Amygdala (tissue), 56 donors: ENCODE results near the gene DAPL1.
"Not testable (repeated sequence)": the region's sequence is repeated elsewhere in the genome, so short reads cannot be mapped to it uniquely, and the experiment has no call there.

ENCODE experiments used
- DNase-seq, 56 donors: peaks; one replicate each; lab custom pipeline; 2025; lab: John Stamatoyannopoulos, UW

Gene DAPL1

GRCh38 chr2:158817588-158817987 lies 22.5 kb downstream of the DAPL1 start:
- no peak for DNase-seq

DNA sequence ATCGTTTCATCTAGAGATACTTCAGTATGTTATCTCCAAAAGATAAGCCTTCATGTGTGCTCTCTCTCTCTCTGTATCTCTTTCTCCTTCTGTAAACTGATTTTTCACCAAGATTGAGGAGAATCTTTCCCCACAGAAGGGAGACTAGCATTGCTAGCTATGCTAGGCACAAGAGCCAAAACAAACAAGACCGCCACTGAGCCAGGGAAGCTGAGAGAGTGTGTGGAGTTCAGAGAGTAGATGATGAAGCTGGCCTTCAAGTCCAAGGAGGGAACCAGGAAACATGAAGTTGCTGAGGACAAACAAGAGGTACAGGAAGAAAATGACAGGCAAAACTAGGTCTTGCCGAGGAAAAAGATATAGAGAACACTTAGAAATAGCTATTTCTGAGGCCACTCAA lies 23.4 kb downstream of the DAPL1 start:
- no peak for DNase-seq

DNA sequence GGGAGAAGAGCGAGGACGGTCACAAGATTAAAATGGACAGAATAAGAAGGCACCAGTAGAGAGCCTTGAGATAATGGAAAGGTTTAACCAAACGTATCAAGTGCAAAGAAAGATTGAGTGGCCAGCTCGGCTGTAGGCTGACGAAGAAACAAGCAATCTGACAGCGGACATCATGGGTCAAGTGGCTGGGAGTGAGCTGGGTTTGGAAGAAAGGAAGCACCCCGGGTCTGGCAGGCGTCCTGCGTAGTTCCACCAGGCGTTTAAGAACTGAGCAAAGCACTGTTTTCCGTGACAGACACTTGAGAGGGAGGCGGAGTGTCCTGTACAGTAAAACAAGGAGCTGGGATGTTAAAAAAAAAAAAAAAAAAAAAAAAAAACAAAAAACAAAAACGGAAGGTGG lies 27.1 kb downstream of the DAPL1 start:
- DNase-seq: no peak

GRCh38 chr2:158823486-158824237 lies 28.5 kb downstream of the DAPL1 start:
- no peak for DNase-seq

- DNase-seq: no peak
These were observed 29.9 kb downstream of the DAPL1 start for GRCh38 chr2:158825021-158825420.

DNA sequence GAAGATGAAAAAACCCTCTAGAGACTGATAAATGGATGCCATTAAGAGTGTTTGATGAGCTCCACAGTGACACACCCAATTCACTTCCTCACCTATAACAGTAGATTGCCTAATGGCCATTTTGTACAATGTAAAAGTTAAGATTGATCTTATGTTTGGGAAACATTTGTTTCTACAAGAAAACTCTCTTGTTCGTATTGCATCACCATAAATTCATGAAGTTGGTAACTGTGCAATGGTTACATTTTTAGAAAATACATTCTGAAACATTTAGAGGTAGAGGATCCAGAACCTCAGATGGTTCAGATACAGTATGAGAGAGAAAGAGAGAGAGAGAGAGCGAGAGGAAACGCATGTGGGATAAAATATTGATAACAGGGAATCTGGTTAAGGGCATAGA lies 31.8 kb downstream of the DAPL1 start:
- DNase-seq: no peak

GRCh38 chr2:158828378-158829164 lies 33.5 kb downstream of the DAPL1 start:
- DNase-seq: no peak

GRCh38 chr2:158829167-158829566 lies 34.0 kb downstream of the DAPL1 start:
- DNase-seq: no peak

- no peak for DNase-seq
These were observed 35.1 kb downstream of the DAPL1 start for GRCh38 chr2:158830201-158830600.

DNA sequence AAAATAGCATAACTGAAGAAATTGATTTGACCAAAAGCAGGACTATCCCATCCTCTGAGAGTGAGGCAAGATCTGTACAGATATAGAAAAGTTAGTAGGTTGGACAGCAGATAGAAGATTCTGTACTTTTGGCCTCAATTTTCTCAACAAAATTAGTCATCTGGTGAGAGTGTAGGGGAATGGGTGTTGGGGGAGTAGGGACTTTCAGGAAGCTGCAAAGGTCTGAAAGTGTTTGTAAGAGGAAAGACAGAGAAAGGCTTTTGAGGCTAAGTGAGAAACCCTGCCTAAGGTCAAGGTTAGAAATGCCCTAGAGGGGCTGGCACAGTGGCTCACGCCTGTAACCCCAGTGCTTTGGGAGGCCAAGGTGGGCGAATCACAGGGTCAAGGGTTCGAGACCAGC lies 40.3 kb downstream of the DAPL1 start:
- DNase-seq: no peak

DNA sequence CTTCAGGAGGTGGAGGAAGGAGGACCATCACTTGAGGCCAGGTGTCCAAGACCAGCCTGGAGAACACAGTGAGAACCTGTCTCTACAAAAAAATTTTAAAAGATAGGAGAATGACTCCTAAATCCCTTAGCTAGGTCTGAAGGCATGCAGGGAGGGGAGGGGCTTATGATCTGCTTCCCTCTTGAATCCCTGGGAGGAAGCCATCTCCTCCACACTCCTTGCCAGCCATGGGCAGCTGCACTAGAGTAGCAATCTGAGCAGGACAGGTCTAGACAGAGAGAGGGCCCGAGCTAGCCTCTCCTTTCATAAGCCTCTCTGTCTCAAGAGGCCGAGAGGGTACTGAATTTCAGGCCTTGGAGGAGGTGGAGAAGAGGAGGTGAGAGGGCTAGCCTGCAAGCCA lies 42.5 kb downstream of the DAPL1 start:
- no peak for DNase-seq

- DNase-seq: no peak
These were observed 46.7 kb downstream of the DAPL1 start for GRCh38 chr2:158841850-158842249.

DNA sequence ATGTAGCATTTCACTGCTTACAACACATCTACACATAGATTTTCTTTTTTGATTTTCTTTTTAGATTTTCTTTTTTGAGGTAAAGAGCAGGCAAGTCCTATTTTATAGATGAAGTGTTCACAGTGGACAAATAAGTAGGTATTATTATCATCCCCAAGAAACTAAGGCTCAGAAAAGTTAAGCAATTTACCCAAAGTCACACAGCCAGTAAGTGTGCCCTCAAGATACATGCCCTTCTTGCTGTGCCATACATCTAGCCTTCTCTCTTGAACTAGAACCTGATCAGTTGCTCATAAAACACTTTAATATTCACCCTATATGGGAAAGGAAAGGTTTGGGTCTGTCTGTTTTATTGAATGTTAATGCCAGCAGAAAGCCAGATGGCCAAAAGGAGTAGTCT lies 50.3 kb downstream of the DAPL1 start:
- no peak for DNase-seq

- no peak for DNase-seq
These were observed 50.7 kb downstream of the DAPL1 start for GRCh38 chr2:158845859-158846258.

GRCh38 chr2:158847526-158847925 lies 52.4 kb downstream of the DAPL1 start:
- not testable (repeated sequence) for DNase-seq

GRCh38 chr2:158848031-158848970 lies 53.2 kb downstream of the DAPL1 start:
- not testable (repeated sequence) for DNase-seq

- DNase-seq: not testable (repeated sequence)
These were observed 65.1 kb downstream of the DAPL1 start for GRCh38 chr2:158860179-158860578.

DNA sequence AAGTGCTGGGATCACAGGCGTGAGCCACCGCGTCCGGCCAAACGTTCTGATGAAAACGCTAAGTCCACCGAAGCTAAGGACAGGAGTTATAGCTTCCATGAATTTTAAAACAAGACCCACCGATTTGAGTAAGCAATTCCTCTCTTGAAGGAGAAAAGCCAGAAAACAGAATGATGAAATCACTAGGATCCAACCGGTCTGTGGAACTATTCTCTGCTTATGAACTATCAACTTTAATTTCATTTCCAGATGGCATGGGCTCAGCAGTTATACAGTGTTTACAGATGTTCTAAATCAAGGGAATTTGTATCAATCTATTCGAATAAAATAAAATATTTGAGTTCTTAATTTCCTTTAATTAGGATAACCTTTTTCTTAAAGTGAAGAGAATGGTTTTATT lies 66.5 kb downstream of the DAPL1 start:
- not testable (repeated sequence) for DNase-seq

GRCh38 chr2:158865469-158865868 lies 70.4 kb downstream of the DAPL1 start:
- not testable (repeated sequence) for DNase-seq
